ENCODE results near the gene ABCA1.

ABCA1 gene

GRCh38 chr9:104798209-104798995 lies 129.6 kb downstream of the ABCA1 start:
- no peak for DNase-seq (ENCODE audit: low read depth)
- no peak for TF ChIP-seq MAX (IDR thresholded peaks at IDR 0.05; ENCODE audit: low read depth, low read length)
- no peak for TF ChIP-seq POLR2A (IDR thresholded peaks at IDR 0.05; ENCODE audit: extremely low read depth, insufficient read length)
- TF ChIP-seq, protein P1, sequence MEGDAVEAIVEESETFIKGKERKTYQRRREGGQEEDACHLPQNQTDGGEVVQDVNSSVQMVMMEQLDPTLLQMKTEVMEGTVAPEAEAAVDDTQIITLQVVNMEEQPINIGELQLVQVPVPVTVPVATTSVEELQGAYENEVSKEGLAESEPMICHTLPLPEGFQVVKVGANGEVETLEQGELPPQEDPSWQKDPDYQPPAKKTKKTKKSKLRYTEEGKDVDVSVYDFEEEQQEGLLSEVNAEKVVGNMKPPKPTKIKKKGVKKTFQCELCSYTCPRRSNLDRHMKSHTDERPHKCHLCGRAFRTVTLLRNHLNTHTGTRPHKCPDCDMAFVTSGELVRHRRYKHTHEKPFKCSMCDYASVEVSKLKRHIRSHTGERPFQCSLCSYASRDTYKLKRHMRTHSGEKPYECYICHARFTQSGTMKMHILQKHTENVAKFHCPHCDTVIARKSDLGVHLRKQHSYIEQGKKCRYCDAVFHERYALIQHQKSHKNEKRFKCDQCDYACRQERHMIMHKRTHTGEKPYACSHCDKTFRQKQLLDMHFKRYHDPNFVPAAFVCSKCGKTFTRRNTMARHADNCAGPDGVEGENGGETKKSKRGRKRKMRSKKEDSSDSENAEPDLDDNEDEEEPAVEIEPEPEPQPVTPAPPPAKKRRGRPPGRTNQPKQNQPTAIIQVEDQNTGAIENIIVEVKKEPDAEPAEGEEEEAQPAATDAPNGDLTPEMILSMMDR (IDR thresholded peaks at IDR 0.05; ENCODE audit: low read depth, low read length): no peak
- TF ChIP-seq MYC (IDR thresholded peaks at IDR 0.05; ENCODE audit: low read depth, low read length): no peak
- no peak overlapping the region for H3K4me3 ChIP-seq (ENCODE audit: low read depth, low read length)

DNA sequence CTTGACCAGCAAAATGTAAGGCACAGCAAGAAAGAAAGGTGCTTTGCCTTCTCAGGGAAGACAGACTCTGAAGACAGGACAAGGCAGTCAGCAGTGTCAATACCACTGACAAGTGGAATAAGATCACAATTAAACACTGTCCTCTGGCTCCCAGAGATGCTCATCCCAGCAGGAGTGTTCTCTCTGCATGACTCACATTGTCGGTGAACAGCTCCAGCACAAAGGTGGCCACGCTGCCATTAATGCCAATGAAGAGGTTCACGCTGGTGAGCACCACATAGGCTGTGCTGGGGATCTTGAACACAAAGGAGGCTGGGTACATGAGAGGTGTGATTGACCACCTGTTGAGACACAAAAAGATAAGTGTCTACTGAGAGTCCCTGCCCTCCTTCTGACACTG lies 132.1 kb downstream of the ABCA1 start:
- no peak for DNase-seq (ENCODE audit: low read depth)
- no peak overlapping the region for H3K4me3 ChIP-seq (ENCODE audit: low read depth, low read length)
- no peak for TF ChIP-seq POLR2A (IDR thresholded peaks at IDR 0.05; ENCODE audit: extremely low read depth, insufficient read length)
- TF ChIP-seq, protein P1 (IDR thresholded peaks at IDR 0.05; ENCODE audit: low read depth, low read length): no peak
- no peak for TF ChIP-seq MYC (IDR thresholded peaks at IDR 0.05; ENCODE audit: low read depth, low read length)
- TF ChIP-seq MAX (IDR thresholded peaks at IDR 0.05; ENCODE audit: low read depth, low read length): no peak

- peak; percentile 25 for DNase-seq (ENCODE audit: low read depth)
- H3K4me3 ChIP-seq (ENCODE audit: low read depth, low read length): no peak overlapping the region
- TF ChIP-seq MYC (IDR thresholded peaks at IDR 0.05; ENCODE audit: low read depth, low read length) (no peak), MAX (IDR thresholded peaks at IDR 0.05; ENCODE audit: low read depth, low read length) (no peak), POLR2A (IDR thresholded peaks at IDR 0.05; ENCODE audit: extremely low read depth, insufficient read length) (no peak)
- TF ChIP-seq, protein P1 (IDR thresholded peaks at IDR 0.05; ENCODE audit: low read depth, low read length): no peak
Observed at GRCh38 chr9:104795082-104795481, 132.9 kb downstream of the ABCA1 start.

GRCh38 chr9:104794070-104794469 lies 133.9 kb downstream of the ABCA1 start:
- no peak overlapping the region for H3K4me3 ChIP-seq (ENCODE audit: low read depth, low read length)
- no peak for TF ChIP-seq MYC (IDR thresholded peaks at IDR 0.05; ENCODE audit: low read depth, low read length)
- no peak for TF ChIP-seq POLR2A (IDR thresholded peaks at IDR 0.05; ENCODE audit: extremely low read depth, insufficient read length)
- TF ChIP-seq, protein P1 (IDR thresholded peaks at IDR 0.05; ENCODE audit: low read depth, low read length): no peak
- DNase-seq (ENCODE audit: low read depth): no peak

DNA sequence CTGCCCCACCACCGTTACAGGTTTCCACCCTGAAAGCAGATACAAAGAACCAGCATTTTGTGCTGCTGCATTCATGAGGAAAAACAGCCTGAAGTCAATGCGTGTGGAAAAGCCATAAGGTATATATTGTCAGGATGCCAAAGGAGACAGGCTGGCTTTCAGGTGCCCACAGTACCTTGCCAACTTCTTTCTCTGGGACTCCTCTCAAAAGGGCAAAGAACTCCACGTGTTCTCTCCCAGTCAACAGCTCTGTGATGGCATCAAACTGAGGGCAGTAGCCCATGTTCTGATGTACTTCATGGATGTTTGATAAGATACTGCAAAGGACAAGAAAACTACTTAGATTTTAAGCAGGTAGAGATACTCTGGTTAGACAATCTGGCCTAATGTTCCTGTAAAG lies 139.7 kb downstream of the ABCA1 start:
- TF ChIP-seq MAX (IDR thresholded peaks at IDR 0.05; ENCODE audit: low read depth, low read length): no peak
- TF ChIP-seq MYC (IDR thresholded peaks at IDR 0.05; ENCODE audit: low read depth, low read length): no peak
- TF ChIP-seq, protein P1 (IDR thresholded peaks at IDR 0.05; ENCODE audit: low read depth, low read length): no peak
- no peak for TF ChIP-seq POLR2A (IDR thresholded peaks at IDR 0.05; ENCODE audit: extremely low read depth, insufficient read length)
- no peak for DNase-seq (ENCODE audit: low read depth)
- no peak overlapping the region for H3K4me3 ChIP-seq (ENCODE audit: low read depth, low read length)

Data from NB4 (cell line).